ENCODE results near the gene CNPPD1. TPM values are rescaled to one million over a fixed set of nuclear protein-coding genes. Genes with fewer than 3 reads are reported as not detected.
A peak's percentile ranks its signal among the peaks of the same experiment; 100 is the strongest.

CNPPD1 gene
- total RNA-seq, 1 donor from 2014 or later, result 61.5 TPM

GRCh38 chr2:219216535-219216915 is 39.8 kb upstream of the CNPPD1 start:
- Mint-ChIP-seq H3K4me1 (ENCODE audit: low read depth, unreplicated experiment) (peaks cover 11% of the 10 kb centered on the region), H3K27ac (ENCODE audit: unreplicated experiment) (peak overlapping the region; percentile 82), H3K27me3 (ENCODE audit: unreplicated experiment) (peaks cover 10% of the 10 kb centered on the region), H3K9me3 (ENCODE audit: unreplicated experiment) (peaks cover 15% of the 10 kb centered on the region), H3K36me3 (ENCODE audit: unreplicated experiment) (peaks cover 3% of the 10 kb centered on the region), H3K4me3 (ENCODE audit: unreplicated experiment) (peak overlapping the region; percentile 75)
- TF ChIP-seq CTCF (IDR thresholded peaks at IDR 0.05; ENCODE audit: partially characterized antibody, unreplicated experiment), result no peak
- DNase-seq, result no peak

GRCh38 chr2:219215871-219216534 is 39.3 kb upstream of the CNPPD1 start:
- no peak for TF ChIP-seq CTCF (IDR thresholded peaks at IDR 0.05; ENCODE audit: partially characterized antibody, unreplicated experiment)
- no peak for DNase-seq
- peaks cover 7% of the 10 kb centered on the region for H3K27me3 Mint-ChIP-seq (ENCODE audit: unreplicated experiment)
- H3K4me1 Mint-ChIP-seq (ENCODE audit: low read depth, unreplicated experiment), result peaks cover 11% of the 10 kb centered on the region
- H3K27ac Mint-ChIP-seq (ENCODE audit: unreplicated experiment), result no peak overlapping the region
- H3K9me3 Mint-ChIP-seq (ENCODE audit: unreplicated experiment), result peaks cover 15% of the 10 kb centered on the region
- H3K36me3 Mint-ChIP-seq (ENCODE audit: unreplicated experiment), result no peaks in the 10 kb centered on the region
- H3K4me3 Mint-ChIP-seq (ENCODE audit: unreplicated experiment), result no peak overlapping the region

- peaks cover 11% of the 10 kb centered on the region for H3K4me1 Mint-ChIP-seq (ENCODE audit: low read depth, unreplicated experiment)
- H3K9me3 Mint-ChIP-seq (ENCODE audit: unreplicated experiment), result peaks cover 15% of the 10 kb centered on the region
- no peaks in the 10 kb centered on the region for H3K36me3 Mint-ChIP-seq (ENCODE audit: unreplicated experiment)
- peaks cover 7% of the 10 kb centered on the region for H3K27me3 Mint-ChIP-seq (ENCODE audit: unreplicated experiment)
- no peak overlapping the region for H3K4me3 Mint-ChIP-seq (ENCODE audit: unreplicated experiment)
- no peak overlapping the region for H3K27ac Mint-ChIP-seq (ENCODE audit: unreplicated experiment)
- no peak for DNase-seq
- no peak for TF ChIP-seq CTCF (IDR thresholded peaks at IDR 0.05; ENCODE audit: partially characterized antibody, unreplicated experiment)
These were observed 38.1 kb upstream of the CNPPD1 start for GRCh38 chr2:219214786-219215185.

- DNase-seq, result no peak
- no peak for TF ChIP-seq CTCF (IDR thresholded peaks at IDR 0.05; ENCODE audit: partially characterized antibody, unreplicated experiment)
- no peak overlapping the region for H3K4me3 Mint-ChIP-seq (ENCODE audit: unreplicated experiment)
- H3K4me1 Mint-ChIP-seq (ENCODE audit: low read depth, unreplicated experiment), result peaks cover 8% of the 10 kb centered on the region
- H3K27me3 Mint-ChIP-seq (ENCODE audit: unreplicated experiment), result peaks cover 7% of the 10 kb centered on the region
- no peaks in the 10 kb centered on the region for H3K36me3 Mint-ChIP-seq (ENCODE audit: unreplicated experiment)
- H3K9me3 Mint-ChIP-seq (ENCODE audit: unreplicated experiment), result peaks cover 11% of the 10 kb centered on the region
- no peak overlapping the region for H3K27ac Mint-ChIP-seq (ENCODE audit: unreplicated experiment)
These were observed 37.4 kb upstream of the CNPPD1 start for GRCh38 chr2:219214141-219214540.

- Mint-ChIP-seq H3K4me3 (ENCODE audit: unreplicated experiment) (no peak overlapping the region), H3K27me3 (ENCODE audit: unreplicated experiment) (peaks cover 7% of the 10 kb centered on the region), H3K9me3 (ENCODE audit: unreplicated experiment) (peaks cover 12% of the 10 kb centered on the region), H3K36me3 (ENCODE audit: unreplicated experiment) (no peaks in the 10 kb centered on the region), H3K27ac (ENCODE audit: unreplicated experiment) (no peak overlapping the region), H3K4me1 (ENCODE audit: low read depth, unreplicated experiment) (peaks cover 6% of the 10 kb centered on the region)
- no peak for DNase-seq
- TF ChIP-seq CTCF (IDR thresholded peaks at IDR 0.05; ENCODE audit: partially characterized antibody, unreplicated experiment), result no peak
These were observed 36.9 kb upstream of the CNPPD1 start for GRCh38 chr2:219213486-219214071.
